Activated T-cell treated with anti-CD3 and anti-CD28 coated beads, Interleukin-2, amount 50 U/mL, for 72 hours (primary cell): ENCODE measurements around the gene CX3CL1. TPM values are rescaled to one million over a fixed set of nuclear protein-coding genes. Genes with fewer than 3 reads are reported as not detected.
"Not testable (repeated sequence)": the region's sequence is repeated elsewhere in the genome, so short reads cannot be mapped to it uniquely, and the experiment has no call there.

ENCODE experiments used
- ATAC-seq, 2 donors: fragments of 150-1000 bp; cut with Tn5 transposase; replicated peaks in 1 of 2; 2 replicates each; pipeline ENCODE4 v1.10.0; 2021; ENCODE audit warnings: moderate library complexity in 2 of 2, mild to moderate bottlenecking in 1 of 2
- DNase-seq, 2 donors: peaks; one replicate each; pipeline ENCODE4 v3.0.0; 2021 to 2022; ENCODE audit warnings: mixed read lengths in 1 of 2
- H3K27ac Mint-ChIP-seq: one replicate; pipeline ENCODE4 v1.8.0; 2022; ENCODE audit warnings: mild to moderate bottlenecking, moderate library complexity, mixed read lengths
- H3K27me3 Mint-ChIP-seq: one replicate; pipeline ENCODE4 v1.8.0; 2022; ENCODE audit warnings: low read depth, mixed read lengths
- H3K36me3 Mint-ChIP-seq, 2 donors: one replicate each; pipeline ENCODE4 v1.8.0; 2022; ENCODE audit warnings: mixed read lengths in 2 of 2, mild to moderate bottlenecking in 1 of 2; ENCODE audit not compliant: insufficient read depth in 2 of 2
- H3K4me1 Mint-ChIP-seq: one replicate; pipeline ENCODE4 v1.8.0; 2022; ENCODE audit warnings: low read depth, mixed read lengths
- H3K4me3 Mint-ChIP-seq, 2 donors: one replicate each; pipeline ENCODE4 v1.8.0; 2022; ENCODE audit warnings: mild to moderate bottlenecking in 2 of 2, mixed read lengths in 2 of 2, moderate library complexity in 2 of 2
- H3K9me3 Mint-ChIP-seq, 2 donors: one replicate each; pipeline ENCODE4 v1.8.0; 2022; ENCODE audit warnings: mixed read lengths in 2 of 2
- total RNA-seq, 2 donors: library from RNA; stranded (reverse); gene quantifications; one replicate each; pipeline ENCODE4 v1.2.3, GENCODE V29; 2022

The CX3CL1 gene
- total RNA-seq, 2 donors from 2014 or later, result not detected

DNA sequence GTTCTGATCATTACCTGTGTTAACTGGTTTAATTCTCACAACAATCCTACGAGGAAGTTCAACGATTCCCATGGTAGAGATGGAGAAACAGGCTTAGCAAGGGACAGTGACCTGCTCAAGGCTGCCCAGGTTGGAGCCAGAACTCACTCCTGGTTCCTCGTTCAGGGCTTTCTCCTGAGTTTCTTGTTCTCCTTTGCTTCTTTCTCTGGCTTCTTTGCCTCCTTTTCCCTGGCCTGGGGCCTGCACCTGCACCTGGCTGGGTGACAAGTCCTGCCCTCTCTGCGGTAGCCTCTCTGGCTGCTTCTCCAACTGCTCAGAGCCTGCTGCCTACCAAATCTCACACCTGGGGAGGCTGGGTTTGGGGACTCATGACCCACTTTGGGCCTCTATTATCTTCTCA, 10.9 kb upstream of the CX3CL1 start:
- Mint-ChIP-seq H3K9me3 (no peaks in the 10 kb centered on the region), H3K4me3 (no peak overlapping the region), H3K36me3 (no peaks in the 10 kb centered on the region), H3K27me3 (peaks cover 8% of the 10 kb centered on the region), H3K27ac (no peak overlapping the region), H3K4me1 (peaks cover 16% of the 10 kb centered on the region)
- DNase-seq (no peak), ATAC-seq (no peak)

DNA sequence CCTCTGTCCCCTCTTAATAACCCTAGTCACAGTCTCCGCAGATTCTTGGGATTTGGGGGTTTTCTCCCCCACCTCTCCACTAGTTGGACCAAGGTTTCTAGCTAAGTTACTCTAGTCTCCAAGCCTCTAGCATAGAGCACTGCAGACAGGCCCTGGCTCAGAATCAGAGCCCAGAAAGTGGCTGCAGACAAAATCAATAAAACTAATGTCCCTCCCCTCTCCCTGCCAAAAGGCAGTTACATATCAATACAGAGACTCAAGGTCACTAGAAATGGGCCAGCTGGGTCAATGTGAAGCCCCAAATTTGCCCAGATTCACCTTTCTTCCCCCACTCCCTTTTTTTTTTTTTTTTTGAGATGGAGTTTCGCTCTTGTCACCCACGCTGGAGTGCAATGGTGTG, 8.1 kb upstream of the CX3CL1 start:
- Mint-ChIP-seq H3K4me1 (no peaks in the 10 kb centered on the region), H3K27ac (no peak overlapping the region), H3K36me3 (no peaks in the 10 kb centered on the region), H3K4me3 (no peak overlapping the region), H3K9me3 (no peaks in the 10 kb centered on the region), H3K27me3 (peaks cover 15% of the 10 kb centered on the region)
- DNase-seq (no peak), ATAC-seq (no peak)

DNA sequence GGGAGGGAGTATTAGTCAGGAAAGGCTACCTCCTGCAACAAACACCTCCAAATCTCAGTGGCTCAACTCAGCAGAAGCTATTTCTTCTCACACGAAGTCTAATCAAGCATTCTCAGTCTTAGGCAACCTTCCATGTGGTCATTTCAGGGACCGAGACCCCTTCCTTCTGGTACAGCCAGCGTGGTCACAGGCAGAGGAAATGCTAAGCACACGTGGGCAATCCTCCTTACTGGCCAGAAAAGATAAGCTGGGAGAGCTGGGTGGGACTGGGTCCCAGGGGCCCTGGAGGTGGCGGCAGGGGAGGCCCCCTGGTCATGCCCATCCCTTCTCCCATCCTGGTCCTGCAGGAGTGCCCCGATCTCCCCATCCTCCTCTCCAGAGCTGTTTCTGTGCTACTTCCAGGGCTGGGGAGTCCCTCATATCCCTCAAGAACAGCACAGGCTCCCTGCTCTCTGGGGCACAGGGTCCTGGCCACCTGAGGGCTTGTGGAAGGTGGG, 5.7 kb upstream of the CX3CL1 start:
- peaks cover 15% of the 10 kb centered on the region for H3K27me3 Mint-ChIP-seq
- no peaks in the 10 kb centered on the region for H3K36me3 Mint-ChIP-seq
- no peaks in the 10 kb centered on the region for H3K4me1 Mint-ChIP-seq
- DNase-seq, result no peak
- H3K27ac Mint-ChIP-seq, result no peak overlapping the region
- ATAC-seq, result no peak
- no peaks in the 10 kb centered on the region for H3K9me3 Mint-ChIP-seq
- H3K4me3 Mint-ChIP-seq, result no peak overlapping the region

DNA sequence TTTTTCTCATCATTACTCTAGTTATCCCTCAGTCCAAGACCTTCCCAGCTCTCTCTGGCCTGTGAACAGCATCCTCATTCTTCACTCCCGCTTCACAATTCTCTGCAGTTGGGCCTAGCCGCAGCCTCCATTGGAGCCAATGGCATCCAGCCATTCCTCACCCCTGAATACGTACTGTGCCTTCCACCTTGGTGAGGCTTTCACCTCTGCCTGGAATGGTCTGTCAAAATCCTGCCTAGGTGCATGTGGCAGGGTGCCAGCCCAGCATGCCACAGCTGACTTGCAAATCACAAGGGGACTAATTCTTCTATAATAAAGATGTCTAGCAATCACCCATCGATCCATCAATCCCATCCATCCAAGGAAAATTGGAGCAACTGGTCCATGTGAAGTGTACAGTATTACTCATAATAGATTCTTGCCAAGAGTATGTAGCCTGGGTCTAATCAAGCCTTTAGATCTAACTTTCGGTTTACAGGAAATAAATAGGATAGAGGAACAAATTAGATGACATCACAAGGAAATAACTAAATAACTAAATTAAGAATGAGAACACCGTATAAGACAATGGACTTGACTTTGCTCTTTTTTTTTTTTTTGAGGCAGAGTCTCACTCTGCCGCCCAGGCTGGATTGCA, 5.1 kb upstream of the CX3CL1 start:
- Mint-ChIP-seq H3K27me3 (peaks cover 15% of the 10 kb centered on the region), H3K36me3 (no peaks in the 10 kb centered on the region), H3K27ac (no peak overlapping the region), H3K4me1 (no peaks in the 10 kb centered on the region), H3K4me3 (no peak overlapping the region), H3K9me3 (no peaks in the 10 kb centered on the region)
- ATAC-seq, result no peak
- no peak for DNase-seq

DNA sequence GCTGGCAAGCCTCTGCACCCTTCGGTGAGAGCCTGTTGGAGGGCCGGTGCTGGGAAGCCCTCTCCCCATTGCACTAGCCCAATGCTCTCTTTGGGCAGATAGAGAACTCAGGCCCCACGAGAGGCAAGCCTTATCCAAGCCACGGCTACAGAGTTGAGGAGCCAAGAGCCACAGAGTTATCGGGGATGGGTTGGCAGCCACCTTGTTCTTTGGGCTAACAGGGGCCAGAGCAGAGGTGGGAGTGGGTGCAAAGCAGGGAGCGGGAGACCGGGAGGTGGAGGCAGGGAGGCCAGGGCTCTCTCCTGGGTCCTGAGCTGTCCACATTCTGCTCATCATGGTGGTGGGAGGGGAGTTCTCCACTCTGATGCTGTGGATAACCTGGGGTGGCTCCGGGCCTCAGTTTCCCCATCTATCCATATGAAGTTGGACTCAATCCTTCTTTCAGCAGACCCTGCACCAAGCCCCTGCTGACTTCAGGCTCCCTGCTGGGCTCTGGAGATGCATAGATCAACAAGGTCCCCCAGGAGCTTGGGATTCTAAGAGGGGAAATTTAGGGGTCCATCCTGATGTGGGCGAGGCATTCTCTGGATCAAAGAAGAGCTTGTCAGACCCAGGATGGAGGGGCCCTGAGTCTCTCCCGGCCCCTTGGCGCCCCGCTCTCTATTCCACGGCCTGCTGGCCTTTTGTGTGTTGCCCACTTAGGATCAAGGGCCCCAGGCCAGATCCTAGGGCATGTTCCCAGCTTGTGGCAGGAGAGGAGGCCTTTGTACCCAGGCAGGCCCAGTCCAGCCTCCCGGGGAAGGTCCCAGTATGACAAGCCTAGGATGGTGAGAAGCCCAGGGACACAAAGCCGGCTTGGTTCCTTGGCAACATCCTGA, 557 bp upstream of the CX3CL1 start:
- H3K36me3 Mint-ChIP-seq, result no peaks in the 10 kb centered on the region
- no peak overlapping the region for H3K4me3 Mint-ChIP-seq
- H3K4me1 Mint-ChIP-seq, result peaks cover 9% of the 10 kb centered on the region
- H3K27ac Mint-ChIP-seq, result no peak overlapping the region
- peaks cover 18% of the 10 kb centered on the region for H3K27me3 Mint-ChIP-seq
- H3K9me3 Mint-ChIP-seq, result peaks cover 0 to 2% of the 10 kb centered on the region in 2 donors
- ATAC-seq (no peak), DNase-seq (no peak)

DNA sequence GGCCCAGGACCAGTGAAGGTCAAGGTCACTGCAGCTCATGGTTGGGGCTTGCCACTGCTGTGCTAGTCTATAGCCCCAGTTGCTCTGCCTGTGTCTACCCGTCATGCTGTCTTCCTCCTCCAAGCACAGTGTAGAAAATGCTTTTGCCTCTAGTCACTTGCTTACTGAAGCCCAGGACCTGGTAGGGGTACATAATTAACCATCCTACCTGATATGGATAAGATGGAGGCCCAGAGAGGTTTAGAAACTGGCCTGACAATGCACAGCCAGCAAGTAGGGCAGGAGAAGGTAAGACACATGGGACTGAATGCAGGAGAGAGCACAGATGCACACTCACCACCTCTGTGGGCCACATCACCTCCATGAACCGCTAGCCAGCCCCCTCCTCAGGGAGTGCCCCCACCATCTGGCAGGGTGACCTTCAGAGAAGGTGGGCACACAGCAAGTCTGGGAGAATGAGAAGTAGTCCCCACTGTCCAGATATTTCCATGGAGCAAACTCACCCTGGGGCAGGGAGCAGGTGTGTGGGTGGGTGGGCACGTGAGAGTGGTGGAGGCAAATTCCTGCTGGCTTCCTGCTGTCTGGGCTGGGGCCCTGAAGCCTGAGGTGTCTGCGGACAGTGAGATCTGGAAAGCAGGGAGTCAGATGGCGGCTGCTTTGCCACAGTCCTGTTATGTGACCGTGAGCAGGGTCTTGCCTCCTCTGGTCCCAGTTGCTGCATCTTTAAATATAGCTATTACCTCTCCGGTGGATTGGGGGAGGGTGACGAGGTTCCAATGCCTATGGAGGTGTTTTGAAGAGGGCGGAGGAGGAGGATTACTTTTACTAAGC, 1.0 kb downstream of the CX3CL1 start:
- Mint-ChIP-seq H3K9me3 (peaks cover 0 to 2% of the 10 kb centered on the region in 2 donors), H3K4me3 (no peak overlapping the region)

DNA sequence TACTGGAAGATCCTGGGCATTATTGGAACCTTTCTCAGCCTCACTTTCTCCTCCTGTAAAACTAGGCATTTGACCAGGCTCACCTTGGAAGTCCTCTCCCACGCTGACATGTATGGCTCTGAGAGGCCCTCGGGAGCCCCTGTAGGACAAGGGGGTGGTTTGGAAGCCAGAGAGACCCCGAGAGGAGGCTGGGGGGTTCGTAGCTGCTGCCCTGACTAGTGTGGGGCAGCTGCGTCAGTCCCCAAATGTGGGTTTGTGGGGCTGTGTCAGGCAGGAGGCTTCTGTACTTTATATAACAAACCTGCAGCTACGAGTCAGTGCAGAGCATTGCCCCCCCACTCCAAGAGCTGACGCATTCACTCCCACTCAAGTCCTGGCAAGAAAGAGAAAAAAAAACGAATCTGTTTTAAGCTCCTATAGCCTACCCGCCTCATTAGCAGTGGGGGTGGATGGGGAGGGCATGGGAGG, 1.8 kb downstream of the CX3CL1 start:
- peak in 1 of 2 donors; percentile 18 for DNase-seq
- H3K4me1 Mint-ChIP-seq, result peaks cover 29% of the 10 kb centered on the region
- H3K27me3 Mint-ChIP-seq, result peaks cover 11% of the 10 kb centered on the region
- H3K27ac Mint-ChIP-seq, result no peak overlapping the region
- H3K36me3 Mint-ChIP-seq, result no peaks in the 10 kb centered on the region
- no peak overlapping the region for H3K4me3 Mint-ChIP-seq
- ATAC-seq, result no peak
- H3K9me3 Mint-ChIP-seq, result peaks cover 0 to 2% of the 10 kb centered on the region in 2 donors

More for the DNA sequence above, 1.0 kb downstream of the CX3CL1 start:
- H3K27ac Mint-ChIP-seq, result no peak overlapping the region
- H3K27me3 Mint-ChIP-seq, result peaks cover 11% of the 10 kb centered on the region
- ATAC-seq, result no peak
- no peak for DNase-seq
- H3K36me3 Mint-ChIP-seq, result no peaks in the 10 kb centered on the region
- peaks cover 25% of the 10 kb centered on the region for H3K4me1 Mint-ChIP-seq

DNA sequence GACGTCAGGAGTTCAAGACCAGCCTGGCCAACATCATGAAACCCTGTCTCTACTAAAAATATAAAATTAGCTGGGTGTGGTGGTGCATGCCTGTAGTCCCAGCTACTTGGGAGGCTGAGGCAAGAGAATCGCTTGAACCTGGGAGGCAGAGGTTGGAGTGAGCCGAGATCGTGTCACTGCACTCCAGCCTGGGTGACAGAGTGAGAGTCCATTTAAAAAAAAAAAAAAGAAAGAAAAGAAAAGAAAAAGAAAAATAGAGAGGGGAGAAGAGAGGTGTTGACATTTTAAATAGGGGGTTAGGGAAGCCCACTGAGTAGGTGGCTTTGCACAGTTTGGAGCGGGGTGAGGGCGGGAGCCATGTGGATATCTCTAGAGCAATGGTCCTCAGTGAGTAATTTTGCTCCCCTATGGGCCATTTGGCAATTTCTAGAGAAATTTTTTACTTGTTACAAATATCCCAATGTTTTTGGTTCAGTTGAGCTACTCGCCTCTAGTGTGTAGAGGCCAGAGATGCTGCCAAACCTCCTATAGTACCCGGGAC, 2.7 kb downstream of the CX3CL1 start:
- not testable (repeated sequence) for H3K4me3 Mint-ChIP-seq, ATAC-seq, H3K27ac Mint-ChIP-seq, H3K9me3 Mint-ChIP-seq, H3K36me3 Mint-ChIP-seq, DNase-seq
- Mint-ChIP-seq H3K27me3 (peaks cover 11% of the 10 kb centered on the region), H3K4me1 (peaks cover 29% of the 10 kb centered on the region)

DNA sequence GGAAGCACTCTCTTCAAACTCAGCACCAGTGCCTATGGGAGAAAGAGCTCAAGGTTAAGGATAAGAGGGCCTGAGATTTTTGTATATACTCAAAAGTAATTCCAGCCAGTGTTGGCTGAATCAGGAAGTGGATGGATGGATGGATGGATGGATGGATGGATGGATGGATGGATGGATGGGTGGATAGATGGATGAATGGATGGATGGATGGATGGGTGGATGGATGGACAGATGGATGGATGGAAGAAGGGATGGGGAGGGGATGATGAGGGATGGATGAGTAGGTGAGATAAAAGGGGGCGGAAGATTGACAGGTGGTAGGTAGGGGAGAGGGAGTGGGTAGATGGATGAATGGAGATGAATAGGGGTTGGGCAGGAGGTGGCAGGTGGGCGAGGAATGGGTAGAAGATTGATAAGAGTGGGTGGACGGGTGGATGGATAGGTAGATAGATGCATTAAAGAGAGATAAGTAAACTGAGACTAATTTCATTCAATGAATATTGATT, 4.1 kb downstream of the CX3CL1 start:
- ATAC-seq, result no peak
- H3K4me1 Mint-ChIP-seq, result peaks cover 37% of the 10 kb centered on the region
- H3K27ac Mint-ChIP-seq, result peak overlapping the region; percentile 15
- peaks cover 0 to 2% of the 10 kb centered on the region in 2 donors for H3K9me3 Mint-ChIP-seq
- DNase-seq, result no peak
- H3K36me3 Mint-ChIP-seq, result no peaks in the 10 kb centered on the region
- H3K4me3 Mint-ChIP-seq, result peak overlapping the region in 1 of 2 donors; percentile 36
- peaks cover 11% of the 10 kb centered on the region for H3K27me3 Mint-ChIP-seq

DNA sequence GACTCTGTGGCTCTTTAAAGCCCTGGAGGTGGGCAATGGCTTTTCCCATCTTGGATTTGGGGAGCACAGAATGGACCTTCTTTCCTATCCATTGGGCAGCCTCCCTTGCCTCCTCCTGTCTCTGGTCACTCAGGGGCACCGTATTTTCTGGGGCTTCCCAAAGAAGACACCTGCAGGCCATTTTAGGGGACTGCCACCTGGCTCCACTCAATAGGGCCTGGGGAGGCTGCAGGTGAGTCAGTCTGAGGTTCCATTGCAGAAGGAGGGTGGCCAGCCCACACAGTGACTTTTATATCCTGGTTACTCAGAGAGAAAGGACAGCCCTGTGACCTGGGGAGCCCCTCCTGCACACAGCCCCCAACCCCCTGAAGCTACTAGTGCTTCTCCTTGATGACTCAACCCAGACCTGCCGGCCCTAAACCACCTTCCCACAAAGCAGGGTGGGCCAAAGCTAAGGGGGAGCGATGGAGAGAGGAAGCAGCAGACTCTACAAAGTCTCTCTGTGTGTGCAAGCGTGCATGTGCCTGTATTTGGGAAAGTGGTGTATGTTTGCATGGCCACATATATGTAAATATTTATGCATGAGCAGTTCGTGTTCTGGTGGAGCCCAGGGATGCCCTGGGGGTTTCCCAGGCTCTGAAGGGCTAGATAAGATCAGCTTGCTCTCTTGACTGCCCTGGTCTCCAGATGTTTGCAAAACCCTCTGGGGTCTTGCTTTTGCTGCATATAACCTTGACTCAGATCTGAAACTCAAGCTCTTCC, 5.0 kb downstream of the CX3CL1 start:
- H3K36me3 Mint-ChIP-seq, result no peaks in the 10 kb centered on the region
- H3K27ac Mint-ChIP-seq, result no peak overlapping the region
- peaks cover 42% of the 10 kb centered on the region for H3K4me1 Mint-ChIP-seq
- H3K9me3 Mint-ChIP-seq, result peaks cover 0 to 2% of the 10 kb centered on the region in 2 donors
- H3K4me3 Mint-ChIP-seq, result peak overlapping the region; percentile 26 to 60
- peak; percentile 72 to 85 for DNase-seq
- H3K27me3 Mint-ChIP-seq, result peaks cover 11% of the 10 kb centered on the region
- peak; percentile 95 for ATAC-seq

DNA sequence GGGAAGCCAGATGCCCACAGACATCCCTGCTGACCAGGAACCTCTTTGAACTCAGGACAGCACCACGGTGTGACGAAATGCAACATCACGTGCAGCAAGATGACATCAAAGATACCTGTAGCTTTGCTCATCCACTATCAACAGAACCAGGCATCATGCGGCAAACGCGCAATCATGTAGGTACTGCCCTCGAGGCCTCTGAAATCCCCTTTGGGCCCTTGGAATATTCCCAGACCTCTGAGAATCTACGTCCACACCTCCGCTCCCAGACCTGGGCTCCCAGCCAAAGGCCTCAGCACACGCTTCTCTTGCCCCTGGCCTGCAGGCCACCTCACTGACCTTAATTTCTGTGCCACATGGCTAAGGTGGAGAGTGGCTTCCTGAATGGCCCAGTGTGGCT, 7.3 kb downstream of the CX3CL1 start:
- ATAC-seq, result no peak
- H3K4me1 Mint-ChIP-seq, result peaks cover 42% of the 10 kb centered on the region

More for the DNA sequence above, 7.3 kb downstream of the CX3CL1 start:
- no peak for DNase-seq
- Mint-ChIP-seq H3K27me3 (peaks cover 15% of the 10 kb centered on the region), H3K27ac (no peak overlapping the region), H3K9me3 (peaks cover 0 to 2% of the 10 kb centered on the region in 2 donors), H3K36me3 (no peaks in the 10 kb centered on the region), H3K4me3 (no peak overlapping the region)
